ENCODE data around the gene KRTAP19-8.
A peak's percentile ranks its signal among the peaks of the same experiment; 100 is the strongest.

The KRTAP19-8 gene

DNA sequence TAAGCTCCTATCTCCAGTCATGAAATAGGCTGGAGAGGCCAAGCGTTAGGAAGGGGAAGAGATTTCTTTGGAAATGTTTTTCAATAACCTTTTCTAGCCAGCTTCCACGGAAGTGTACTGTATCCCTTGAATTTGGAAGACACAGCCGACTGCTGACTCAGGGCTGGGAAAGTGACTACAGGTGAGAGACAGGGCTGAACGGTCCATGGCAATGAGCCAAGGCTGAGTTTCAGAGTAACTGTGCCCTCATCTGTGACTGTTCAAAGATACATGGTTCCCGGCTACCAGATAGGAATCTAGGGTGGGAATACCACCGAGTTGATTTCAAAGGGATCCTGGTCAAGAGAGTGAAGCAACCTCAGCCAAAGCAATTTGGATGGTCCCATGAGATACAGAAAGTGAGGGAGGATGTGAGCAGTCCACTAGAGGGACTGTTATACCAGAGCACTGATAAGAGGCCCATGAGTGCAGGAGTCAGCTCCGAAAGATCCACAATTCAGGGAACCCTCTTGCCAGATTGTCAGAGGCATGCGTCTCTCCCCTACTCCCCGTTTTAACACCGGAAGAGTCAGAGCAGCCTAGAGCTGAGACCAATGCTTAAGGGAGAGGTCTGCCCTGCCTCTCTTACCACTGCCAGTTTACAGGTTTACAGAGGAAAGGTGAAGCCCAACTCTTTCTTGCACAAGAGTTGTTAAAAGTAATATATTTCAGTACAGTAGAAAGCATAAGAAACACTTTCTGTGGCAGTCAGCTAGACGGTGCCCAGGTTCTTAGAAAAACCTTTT lies 3.2 kb upstream of the KRTAP19-8 start:
- TF ChIP-seq, protein P1, sequence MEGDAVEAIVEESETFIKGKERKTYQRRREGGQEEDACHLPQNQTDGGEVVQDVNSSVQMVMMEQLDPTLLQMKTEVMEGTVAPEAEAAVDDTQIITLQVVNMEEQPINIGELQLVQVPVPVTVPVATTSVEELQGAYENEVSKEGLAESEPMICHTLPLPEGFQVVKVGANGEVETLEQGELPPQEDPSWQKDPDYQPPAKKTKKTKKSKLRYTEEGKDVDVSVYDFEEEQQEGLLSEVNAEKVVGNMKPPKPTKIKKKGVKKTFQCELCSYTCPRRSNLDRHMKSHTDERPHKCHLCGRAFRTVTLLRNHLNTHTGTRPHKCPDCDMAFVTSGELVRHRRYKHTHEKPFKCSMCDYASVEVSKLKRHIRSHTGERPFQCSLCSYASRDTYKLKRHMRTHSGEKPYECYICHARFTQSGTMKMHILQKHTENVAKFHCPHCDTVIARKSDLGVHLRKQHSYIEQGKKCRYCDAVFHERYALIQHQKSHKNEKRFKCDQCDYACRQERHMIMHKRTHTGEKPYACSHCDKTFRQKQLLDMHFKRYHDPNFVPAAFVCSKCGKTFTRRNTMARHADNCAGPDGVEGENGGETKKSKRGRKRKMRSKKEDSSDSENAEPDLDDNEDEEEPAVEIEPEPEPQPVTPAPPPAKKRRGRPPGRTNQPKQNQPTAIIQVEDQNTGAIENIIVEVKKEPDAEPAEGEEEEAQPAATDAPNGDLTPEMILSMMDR (IDR thresholded peaks at IDR 0.05; ENCODE audit: low read depth, low read length, missing control alignments), result peak; percentile 62
- peak overlapping the region; percentile 18; the same call in 1 of the 2 replicates for H3K4me3 ChIP-seq (ENCODE audit: low read depth, low read length)
- DNase-seq (ENCODE audit: low read depth), result peak; percentile 36

DNA sequence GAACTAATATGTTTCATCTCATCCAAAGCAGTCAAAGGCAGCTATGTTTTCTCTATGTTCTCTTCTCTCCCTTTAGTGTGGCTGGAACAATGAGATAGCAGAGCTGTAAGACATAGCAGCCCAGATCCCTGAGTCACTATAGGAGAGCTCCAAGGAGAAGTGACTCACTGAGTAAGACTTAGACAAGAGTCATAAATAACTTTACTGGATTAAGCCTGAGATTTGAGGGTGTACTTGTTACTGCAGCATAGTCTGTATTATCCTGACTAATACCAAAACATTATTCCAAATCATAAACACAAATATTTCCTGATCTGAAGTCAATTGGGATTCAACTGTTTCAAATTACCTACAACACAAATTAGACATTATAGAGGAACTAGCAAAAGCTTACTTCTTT lies 3.9 kb downstream of the KRTAP19-8 start:
- TF ChIP-seq, protein P1 (IDR thresholded peaks at IDR 0.05; ENCODE audit: low read depth, low read length, missing control alignments), result no peak
- no peak for DNase-seq (ENCODE audit: low read depth)

GRCh38 chr21:31030367-31031106 lies 7.7 kb downstream of the KRTAP19-8 start:
- DNase-seq (ENCODE audit: low read depth), result peak; percentile 39
- H3K4me3 ChIP-seq (ENCODE audit: low read depth, low read length), result no peak overlapping the region
- TF ChIP-seq, protein P1 (IDR thresholded peaks at IDR 0.05; ENCODE audit: low read depth, low read length, missing control alignments), result no peak

More for the DNA sequence above, 3.9 kb downstream of the KRTAP19-8 start:
- H3K4me3 ChIP-seq (ENCODE audit: low read depth, low read length), result no peak overlapping the region

GRCh38 chr21:31023680-31024079 lies 14.6 kb downstream of the KRTAP19-8 start:
- TF ChIP-seq, protein P1 (IDR thresholded peaks at IDR 0.05; ENCODE audit: low read depth, low read length, missing control alignments), result no peak
- no peak for DNase-seq (ENCODE audit: low read depth)

GRCh38 chr21:31022306-31022705 lies 16.0 kb downstream of the KRTAP19-8 start:
- H3K4me3 ChIP-seq (ENCODE audit: low read depth, low read length), result no peak overlapping the region
- DNase-seq (ENCODE audit: low read depth), result no peak
- TF ChIP-seq, protein P1 (IDR thresholded peaks at IDR 0.05; ENCODE audit: low read depth, low read length, missing control alignments), result no peak

More at GRCh38 chr21:31023680-31024079, 14.6 kb downstream of the KRTAP19-8 start:
- no peak overlapping the region for H3K4me3 ChIP-seq (ENCODE audit: low read depth, low read length)

GRCh38 chr21:31018232-31018631 lies 20.0 kb downstream of the KRTAP19-8 start:
- TF ChIP-seq, protein P1 (IDR thresholded peaks at IDR 0.05; ENCODE audit: low read depth, low read length, missing control alignments), result no peak
- DNase-seq (ENCODE audit: low read depth), result no peak
- H3K4me3 ChIP-seq (ENCODE audit: low read depth, low read length), result no peak overlapping the region

Measured in GM12864 (cell line).